AG08395 (cell line): ENCODE results near the gene AXIN2.

Experiments
- DNase-seq: peaks from one replicate; pipeline ENCODE4 v3.0.0; 2012; ENCODE audit warnings: mixed read lengths, low spot score

AXIN2 gene, protein sequence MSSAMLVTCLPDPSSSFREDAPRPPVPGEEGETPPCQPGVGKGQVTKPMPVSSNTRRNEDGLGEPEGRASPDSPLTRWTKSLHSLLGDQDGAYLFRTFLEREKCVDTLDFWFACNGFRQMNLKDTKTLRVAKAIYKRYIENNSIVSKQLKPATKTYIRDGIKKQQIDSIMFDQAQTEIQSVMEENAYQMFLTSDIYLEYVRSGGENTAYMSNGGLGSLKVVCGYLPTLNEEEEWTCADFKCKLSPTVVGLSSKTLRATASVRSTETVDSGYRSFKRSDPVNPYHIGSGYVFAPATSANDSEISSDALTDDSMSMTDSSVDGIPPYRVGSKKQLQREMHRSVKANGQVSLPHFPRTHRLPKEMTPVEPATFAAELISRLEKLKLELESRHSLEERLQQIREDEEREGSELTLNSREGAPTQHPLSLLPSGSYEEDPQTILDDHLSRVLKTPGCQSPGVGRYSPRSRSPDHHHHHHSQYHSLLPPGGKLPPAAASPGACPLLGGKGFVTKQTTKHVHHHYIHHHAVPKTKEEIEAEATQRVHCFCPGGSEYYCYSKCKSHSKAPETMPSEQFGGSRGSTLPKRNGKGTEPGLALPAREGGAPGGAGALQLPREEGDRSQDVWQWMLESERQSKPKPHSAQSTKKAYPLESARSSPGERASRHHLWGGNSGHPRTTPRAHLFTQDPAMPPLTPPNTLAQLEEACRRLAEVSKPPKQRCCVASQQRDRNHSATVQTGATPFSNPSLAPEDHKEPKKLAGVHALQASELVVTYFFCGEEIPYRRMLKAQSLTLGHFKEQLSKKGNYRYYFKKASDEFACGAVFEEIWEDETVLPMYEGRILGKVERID

DNA sequence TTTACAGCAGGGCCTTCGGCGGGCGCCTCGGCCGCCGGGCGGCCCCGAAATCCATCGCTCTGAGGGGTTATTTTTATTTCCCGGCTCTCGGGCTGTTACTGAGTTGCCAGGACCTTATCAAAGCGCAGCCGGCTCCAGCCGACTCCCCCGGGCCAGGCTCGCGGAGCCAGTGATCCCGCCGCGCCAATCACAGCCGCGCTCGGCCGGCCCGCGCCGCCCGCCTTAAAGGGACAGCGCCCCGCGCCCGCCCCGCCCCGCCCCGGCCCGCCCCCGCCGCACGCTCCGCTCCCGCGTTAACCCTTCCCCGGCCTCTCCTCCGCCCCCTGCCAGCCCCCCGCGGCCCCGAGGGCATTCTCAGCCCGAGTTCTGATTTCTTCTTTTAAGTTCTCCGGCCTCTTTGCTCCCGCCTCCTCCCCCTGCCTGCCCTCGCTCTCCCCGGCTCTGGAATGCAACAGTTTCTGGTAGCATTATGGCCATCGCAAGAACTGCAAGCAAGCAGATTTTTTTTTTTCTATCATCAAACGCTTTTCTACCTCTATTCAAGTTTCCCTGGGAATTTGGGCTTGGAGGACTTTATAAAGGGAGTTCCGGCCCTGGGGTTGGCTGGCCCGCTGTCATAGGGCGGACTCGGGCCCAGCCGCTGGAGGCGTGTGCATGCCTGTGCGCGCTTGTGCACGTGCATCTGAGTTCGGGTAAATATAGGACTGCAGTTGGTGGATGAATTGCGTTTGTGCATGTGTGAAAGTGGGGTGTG is at the start of gene AXIN2:
Gene AXIN2 (minus strand): TSS at position 197 of the 754 bp plus-strand sequence. CDS start 3,028 bp downstream, outside the sequence.
- peak; percentile 98 for DNase-seq

DNA sequence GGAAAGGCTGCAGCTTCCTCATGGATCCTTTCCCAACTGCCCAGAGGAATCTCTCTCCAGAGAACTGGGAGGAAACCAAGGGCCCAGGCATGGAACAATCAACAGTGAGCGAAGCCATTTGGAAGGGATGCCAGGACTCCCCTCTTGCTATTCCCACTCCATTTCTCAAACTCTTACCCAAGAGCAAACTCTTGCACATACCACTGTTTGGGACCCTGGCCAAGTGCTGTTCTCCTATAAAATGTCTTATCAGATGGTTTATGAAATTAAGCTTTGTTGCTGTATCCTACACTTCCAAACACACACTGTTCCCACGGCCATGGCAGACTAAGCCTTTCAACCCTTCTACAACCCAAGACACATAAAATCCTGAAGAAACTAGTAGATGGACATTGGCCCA is 48.3 kb upstream of the AXIN2 start:
- no peak for DNase-seq

DNA sequence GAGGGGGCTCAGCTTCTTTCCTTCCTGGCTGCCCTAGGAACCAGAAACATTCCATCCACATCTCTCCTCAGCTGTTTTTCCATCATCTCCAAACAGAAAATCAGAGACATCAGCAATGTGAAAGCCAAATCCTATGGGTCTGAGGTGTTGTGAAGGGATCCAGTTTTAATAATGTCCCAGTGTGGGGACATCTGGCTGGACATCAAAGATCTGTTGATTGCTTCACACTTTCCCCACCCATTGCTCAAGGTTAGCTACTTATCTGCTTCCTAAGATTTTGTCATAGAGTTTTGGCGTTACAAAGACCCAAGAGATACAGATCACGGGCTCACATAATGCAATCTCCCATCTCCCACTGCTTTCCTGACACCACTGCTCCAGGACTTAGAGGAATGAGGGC is 47.8 kb upstream of the AXIN2 start:
- DNase-seq: no peak

DNA sequence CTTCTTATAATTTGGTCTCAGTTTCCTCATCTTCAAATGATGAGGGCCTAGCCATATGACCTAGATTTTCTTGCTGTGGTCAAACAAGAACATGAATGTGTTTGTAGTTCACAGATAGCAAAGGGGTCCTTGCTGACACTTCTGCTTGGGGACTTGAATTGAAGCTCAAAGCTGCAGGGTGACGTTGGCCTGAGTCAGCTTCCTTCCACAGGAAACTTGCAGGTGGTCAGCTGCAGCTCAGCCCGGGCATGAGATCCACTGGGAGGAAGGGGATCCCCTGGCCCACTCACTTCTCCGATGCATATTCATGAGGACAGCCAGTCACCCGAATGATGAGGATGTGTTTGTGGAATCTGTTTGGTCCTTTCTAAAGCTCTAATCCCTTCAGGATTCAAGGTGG is 42.6 kb upstream of the AXIN2 start:
- no peak for DNase-seq

DNA sequence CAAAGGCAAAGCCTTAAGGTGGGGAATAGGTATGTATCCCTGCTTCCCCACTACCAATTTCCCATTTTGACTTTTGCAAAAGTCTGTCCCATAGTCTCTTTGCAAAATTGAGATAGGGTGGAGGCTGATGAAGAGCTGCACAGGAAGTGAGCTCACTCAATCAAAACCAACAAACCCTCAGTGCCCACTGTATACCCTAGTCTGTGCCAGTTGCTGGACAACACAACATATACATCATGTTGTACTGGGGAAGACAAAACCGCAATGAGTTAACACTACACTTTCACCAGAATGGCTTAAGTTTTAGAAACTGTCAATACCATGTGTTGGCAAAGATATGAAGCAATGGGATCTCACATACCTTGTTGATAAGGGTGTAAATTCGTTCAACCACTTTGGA is 40.4 kb upstream of the AXIN2 start:
- no peak for DNase-seq

DNA sequence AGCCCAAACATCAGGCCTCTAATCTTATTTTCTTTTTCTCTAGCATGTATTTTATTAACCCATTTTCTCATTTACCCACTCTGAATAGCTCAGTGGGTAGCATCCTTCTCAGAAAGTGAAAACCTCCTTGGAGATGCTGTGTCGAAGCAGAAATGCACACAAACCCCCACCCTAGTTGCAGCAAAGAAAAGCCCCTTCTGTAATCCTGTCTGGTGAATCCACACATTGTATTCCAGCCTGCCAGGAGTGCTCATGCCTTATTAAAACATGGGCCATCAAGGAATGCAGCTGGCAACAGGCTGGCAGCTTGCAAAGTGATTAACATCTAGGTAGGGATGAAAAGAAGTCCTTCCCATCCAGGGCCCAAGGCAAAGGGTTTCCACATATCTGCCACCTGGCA is 39.7 kb upstream of the AXIN2 start:
- no peak for DNase-seq

DNA sequence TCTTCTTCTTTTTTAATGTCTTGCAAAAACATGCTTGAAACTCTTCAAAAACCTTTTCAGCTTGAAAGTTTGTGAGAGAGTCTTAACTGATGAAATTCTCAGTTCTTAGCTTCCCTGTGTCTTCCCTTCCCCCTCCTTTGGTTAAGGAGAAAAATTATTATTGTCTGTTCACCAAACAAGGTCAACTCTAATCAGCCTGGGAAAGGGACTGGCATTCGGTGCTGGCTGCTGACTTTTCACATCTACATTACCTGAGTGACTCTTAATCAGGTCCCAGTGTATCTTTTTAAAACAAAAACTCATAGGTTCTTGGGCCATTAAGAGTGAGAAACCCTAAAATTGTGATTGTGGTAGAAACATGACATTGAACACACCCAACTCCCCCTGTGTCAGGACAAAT is 39.1 kb upstream of the AXIN2 start:
- DNase-seq: no peak

DNA sequence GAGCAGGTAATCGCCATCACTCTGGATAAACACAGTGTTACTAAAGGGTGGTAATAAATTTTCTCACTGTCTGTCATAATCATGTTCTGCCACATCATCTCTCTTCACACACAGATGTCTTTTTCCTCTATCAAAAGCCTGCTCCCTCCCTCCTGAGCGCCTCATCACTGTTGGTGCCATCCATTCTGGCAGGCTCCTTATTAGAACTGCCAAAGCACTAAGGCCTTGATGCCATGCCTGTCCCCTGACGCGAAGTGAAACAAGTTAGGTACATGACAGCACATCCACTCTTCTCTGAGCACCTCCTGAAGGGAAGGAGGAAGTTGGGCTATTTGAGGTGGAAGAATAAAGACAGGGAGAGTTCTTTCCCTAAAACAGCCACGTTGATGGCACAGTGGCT is 38.2 kb upstream of the AXIN2 start:
- DNase-seq: no peak

DNA sequence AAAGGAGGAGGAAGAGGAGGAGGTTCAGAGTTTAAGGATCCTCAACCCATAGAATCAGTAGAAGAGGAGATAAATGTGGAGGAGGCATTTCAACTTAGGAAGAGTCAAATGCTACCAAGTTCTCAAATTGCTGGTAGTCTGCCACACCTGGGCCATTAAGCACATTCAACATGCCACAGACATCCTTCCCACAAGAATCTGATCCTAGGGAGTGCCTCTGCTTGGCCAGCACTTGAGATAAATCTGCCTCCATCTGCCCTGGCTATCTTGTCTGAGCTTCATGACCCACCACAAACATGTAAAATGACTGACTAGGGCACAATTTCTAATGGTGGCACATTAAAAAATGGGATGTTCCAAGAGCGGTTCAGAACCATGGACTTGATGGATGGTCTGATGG is 37.3 kb upstream of the AXIN2 start:
- no peak for DNase-seq

DNA sequence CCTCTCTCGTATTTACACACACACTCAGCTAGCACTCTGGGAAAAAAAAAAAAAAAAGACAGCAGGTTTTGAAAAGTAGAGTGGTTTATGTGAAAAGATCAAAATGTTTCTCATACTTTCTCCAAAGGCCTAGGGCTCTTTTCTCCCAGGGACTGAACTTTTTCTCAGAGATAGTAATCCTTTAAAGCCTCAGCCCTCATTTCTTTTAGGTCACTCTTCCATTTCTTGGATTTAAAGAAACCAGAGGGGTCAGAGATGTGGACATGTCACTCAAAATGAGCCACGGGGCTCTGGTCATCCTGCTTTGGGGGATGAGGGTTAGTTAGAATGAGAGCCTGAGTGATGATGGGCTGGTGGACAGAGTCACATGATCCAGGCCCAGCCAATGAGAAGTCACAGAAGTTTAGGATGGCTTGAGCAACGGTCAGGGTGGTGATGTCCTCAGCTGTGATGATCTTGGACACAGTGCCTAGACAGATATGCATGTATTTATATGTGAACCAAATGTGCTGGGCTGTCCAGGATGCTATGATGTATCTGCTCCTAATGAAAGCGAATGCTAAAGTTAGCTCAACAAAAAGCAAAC is 33.7 kb upstream of the AXIN2 start:
- peak; percentile 64 for DNase-seq

DNA sequence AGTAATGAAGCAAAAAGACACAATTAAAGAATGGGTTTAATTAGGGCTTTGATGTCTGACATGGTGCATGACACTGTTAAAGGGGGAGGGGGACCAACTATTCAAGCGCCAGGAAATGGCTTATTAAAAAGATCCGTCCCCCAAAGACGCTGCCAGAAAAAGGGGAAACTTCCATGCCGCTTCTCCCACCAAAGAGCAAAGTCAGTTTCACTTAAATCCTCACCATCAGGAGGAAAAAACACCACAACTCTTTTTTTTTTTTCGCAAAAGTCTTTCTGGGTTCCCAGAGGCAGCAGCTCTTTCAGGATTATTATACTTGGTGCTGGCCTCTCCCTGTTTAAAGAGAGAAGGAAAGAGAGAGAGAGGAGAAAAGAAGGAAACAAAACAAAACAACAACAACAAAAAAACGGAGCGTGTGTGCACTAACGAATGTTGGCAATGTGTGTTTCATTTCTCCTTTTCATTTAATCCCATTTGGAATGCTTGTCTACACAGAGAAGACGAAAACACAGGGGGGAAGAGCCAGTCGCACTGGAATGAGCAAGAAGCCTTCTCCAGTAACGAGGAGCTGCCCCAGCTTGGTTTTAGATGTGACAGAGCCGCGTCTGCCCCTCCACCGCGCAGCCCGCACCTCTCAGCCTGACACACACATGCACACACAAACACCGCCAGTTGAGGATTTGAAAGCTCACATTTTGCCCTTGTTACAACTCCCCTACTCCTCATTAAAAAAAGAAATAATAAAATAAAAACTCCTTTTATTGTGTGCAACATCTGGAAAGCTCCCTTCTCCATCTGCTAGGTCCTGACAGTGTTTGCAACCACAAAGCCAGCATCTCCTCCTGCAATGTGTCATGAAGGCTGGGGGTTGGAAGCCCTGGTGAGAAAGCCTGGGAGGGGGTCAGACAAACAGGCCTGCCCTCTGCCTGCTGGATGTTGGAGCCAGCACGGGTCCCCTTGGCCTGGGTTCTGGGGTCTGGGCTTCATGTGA is 32.7 kb upstream of the AXIN2 start:
- DNase-seq: peak; percentile 68

DNA sequence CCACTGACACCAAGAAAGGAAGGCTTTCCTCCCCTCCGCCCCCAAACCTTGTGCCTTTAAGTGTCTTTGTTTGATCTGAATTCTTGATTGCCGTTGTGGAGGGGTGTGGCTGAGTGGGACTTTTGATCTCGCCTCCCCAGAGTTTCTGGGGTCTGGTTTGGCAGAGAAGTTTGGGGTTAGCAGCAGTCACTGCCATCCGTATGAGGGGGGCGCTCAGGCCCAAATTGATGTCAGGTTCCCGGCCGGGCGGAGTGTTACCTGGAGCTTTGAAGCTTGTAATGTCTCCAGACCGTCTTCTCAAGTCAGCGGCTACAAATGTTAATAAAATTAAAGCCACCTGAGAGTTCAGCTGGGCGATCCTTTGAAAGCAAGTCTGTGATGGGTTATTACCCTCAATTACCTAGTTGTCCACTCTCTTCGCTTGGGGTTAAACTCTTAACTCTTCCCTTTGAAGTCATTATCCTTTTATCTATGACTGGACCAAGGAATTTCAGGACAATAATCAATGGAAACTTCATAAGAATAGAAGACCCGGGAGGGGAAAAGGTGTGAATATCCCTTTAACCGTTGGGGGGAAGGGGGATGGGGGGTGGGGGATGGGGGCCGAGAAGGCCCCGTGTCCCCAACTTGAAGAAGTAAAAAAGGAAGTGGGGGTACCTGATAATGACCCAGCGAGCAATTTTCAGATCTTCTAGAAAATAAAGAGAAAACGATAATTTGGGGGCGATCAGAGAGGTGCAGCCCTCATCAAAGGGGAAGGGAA is 31.8 kb upstream of the AXIN2 start:
- no peak for DNase-seq

DNA sequence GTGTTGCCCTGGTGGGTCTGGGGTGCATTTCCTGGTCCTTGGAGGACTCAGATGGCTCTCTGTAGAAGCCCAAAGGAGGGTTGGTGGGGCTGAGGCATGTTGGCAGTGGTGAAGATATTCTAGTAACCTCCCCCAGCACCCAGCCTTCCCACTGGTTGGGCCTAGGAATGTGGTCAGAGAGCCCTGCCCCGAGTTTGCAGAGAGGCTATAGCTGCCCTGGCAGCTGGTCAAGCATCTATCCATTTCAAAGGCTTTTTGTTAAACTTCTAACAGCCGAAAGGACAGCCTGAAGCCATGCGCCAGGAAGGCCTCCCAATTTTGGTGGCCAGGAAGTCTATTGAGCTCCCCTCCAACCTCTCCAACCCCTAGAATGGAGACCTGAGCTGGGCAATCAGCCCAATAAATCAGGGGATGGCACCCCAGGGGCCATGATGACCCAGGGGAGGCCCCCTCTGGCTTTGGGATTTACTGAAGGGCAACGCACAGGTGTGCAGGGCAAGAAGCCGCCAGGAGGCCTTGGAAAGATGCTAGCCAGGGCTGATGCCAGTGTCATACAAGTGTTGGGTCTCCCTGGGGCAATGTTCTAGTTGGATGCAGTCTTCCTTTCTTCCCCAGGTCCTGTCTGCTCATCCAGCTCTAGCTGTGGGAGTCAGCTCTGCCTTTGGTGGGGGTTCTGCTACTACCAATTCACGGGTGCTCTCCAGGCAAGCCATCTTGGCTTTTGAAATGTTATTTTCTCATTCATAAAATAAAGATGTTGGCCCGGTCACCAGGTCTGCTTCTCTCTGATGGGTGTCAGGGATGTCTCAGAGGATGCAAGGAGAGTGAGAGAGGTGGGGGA is 30.9 kb upstream of the AXIN2 start:
- no peak for DNase-seq

DNA sequence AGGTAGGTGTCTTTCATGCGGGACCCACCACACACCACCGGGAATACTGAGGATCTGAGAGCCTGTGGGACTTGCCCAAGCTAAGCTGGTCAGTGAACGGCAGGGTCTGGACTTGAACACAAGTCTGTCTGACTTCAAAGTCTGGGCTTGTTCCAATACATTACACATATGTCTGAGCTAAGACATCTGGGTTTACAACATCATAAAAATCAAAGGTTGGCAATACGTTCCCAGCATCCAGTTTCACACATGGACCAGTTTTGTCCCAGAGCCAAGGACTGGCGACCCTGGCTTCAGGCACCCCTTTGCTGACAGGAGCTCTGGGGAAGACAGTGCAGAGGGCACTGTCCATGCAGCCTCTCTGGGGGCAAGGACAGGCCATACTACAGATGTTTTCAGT is 27.9 kb upstream of the AXIN2 start:
- DNase-seq: no peak

DNA sequence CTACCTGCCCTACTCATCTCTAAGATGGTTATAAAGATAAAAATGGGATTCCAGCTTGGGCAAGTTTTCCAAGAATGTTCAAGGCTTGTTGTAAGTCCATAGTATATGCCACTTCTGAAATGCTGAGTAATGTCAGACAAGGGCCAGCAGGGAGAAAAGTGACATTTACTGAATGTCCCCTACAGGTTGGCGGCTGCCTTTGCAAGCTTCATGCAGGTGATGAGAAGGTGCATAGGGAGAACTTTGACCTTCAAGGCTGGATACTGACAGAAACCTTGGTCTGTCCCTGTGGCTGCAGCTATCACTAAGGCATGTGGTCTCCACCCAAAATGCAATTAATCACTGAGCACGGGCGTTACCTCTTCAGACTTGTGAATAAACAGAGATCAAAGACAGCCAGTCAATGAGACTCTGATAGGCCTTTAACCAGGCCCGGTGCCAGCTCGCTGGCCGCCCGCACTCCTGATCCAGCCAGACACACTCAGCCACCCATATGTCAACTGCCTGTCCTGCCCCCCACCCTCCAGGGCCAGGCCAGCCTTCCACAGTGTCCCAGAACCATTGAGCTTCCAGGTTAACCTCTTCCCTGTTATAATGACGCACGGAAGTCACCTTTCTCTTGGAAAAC is 26.8 kb upstream of the AXIN2 start:
- no peak for DNase-seq

DNA sequence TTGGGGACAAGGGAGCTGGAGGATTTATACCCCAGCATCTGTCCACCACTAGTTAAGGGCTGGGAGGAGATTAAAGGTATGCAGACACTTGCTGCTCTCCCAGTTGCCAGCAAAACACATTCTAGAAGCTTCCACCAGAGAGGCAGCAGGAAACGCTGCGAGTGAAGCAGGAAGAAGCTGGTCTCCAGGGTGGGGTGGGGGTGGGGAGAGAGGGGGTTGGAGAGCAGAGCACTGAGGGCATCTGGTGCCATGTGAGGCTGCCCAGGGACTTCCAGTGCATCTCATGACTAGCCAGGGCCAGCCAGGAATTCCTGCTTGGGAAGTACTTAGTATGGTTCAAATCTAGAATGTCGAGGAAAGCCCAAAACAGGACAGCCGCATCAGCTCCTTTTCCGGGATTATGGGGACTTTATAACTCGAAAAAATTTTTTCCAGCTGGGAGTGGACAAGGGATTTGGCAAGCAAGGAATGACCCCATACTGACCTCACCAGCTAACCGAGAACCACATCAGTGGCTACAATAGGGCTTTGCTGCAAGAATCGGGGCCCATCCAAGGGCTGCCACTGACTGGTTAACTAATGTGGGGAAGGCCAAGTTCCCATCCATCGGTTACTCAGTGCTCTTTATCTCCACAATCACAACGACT is 26.2 kb upstream of the AXIN2 start:
- peak; percentile 22 for DNase-seq

DNA sequence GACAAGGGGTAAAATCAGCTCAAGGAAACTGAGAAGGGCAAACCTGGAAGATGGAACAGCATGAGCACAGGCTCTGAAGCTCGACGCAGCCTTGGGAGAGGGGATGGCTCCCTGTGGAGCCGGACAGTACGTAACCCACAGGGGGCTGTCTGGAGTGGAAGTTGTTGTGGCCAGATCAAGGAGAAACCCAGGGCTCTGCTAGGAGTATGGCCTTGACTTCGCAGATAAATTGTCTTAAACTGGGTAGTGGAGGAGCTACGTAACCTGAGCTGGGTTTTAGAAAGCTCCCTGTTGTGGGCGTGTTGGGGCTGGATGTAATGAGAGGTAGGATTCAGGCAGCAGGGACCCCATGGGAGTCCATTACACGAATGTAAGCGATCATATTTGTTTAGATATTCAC is 25.5 kb upstream of the AXIN2 start:
- DNase-seq: no peak
